DMS79 (cell line): Measurements from ENCODE around the gene EEF1G.

Source experiments
- DNase-seq: peaks from one replicate; lab custom pipeline; 2025; lab: John Stamatoyannopoulos, UW

Gene EEF1G

DNA sequence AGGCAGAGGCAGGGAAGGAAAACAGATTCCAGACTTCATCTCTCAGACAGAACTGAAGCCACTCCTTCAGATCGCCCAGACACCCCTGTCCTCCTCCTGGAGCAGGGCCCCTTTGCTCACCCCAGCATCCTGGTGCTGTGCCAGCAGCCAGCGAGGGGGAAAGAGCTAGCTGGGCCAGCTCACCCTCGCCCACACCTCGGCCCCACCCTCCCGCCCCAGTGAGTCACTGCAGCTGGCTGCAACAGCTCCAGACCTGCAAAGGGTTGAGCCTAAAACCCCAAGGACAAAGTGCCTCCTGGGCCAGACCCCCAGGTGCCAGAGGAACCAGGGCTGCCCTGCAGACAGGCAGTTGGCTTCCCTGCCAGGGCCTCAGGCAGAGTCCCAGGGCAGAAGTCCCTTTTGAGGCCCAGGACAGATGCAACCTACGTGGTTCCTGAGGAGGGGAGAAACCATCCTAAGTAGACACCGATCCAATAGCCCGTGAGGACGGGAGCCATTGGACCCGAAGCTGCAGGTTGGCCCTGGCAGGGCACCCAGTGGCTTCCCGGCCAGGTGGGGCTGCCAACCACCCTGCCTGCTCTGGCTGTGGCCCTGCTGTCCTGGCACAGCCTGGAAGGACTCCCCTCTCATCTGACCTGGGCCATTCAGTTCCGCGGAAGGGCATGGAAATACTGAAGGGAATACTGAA, 34.3 kb downstream of the EEF1G start:
- DNase-seq, result peak; percentile 77

- no peak for DNase-seq
These were observed 35.0 kb downstream of the EEF1G start for GRCh38 chr11:62538470-62539237.

DNA sequence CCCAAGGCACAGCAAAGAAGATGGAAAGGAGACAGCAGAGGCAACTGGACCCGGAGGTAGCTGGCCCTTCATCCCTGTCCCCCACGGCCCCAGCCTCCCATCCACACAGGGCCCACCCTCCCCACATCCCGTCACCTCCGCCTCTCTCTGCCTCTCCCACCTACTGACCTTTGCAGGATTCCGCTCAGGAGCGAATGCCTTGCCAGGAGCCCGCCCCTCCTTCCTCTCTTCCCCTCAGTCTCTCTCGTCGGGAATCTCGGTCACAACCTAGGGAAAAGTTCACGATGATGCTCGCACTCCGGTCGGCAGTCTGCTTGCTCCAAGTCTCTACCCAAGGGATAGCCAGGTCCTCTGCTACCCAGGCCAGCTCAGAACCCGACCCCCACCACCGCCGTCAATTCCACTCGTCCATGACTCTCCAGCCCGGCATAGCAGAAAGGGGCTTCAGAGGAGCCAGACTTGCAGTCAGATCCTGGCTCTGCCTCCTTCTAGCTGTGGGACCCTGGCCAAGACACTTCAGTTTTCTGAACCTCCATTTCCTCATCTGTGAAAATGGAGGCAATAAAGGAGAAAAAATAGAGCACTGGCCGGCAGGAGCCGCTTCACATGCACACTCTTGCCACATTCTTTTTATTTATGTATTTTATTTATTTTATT, 37.3 kb downstream of the EEF1G start:
- DNase-seq, result peak; percentile 78

GRCh38 chr11:62535802-62536201, 37.9 kb downstream of the EEF1G start:
- DNase-seq, result no peak

DNA sequence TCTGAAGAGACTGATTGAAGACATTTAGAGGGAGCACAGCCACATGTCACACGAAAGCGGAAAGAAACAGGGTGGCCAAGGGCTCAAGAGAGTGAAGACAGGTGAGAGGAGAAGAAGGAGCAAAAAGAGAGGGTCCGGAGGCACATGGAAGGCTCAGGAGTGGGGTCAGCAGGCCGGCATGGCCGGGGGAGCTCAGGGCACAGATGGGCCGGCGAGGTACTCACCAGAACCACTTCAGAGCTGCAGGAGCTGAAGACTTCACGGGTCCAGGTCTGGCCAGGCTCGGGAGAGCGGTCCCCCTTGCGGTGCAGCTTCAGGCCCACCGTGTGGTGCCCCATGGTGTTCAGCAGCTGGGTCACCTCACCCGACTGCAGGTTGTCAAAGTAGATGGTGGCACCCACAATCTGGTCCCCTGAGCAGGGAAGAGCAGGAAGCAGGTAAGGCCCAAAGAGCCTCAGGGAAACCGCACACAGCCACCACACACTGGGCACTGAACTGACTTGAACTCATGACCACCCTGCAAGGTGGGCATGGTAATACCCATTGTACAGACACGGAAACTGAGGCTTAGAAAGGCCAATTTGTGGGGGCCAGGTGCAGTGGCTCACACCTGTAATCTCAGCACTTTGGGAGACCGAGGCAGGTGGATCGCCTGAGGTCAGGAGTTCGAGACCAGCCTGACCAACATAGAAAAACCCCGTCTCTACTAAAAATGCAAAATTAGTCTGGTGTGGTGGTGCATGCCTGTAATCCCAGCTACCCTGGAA, 38.7 kb downstream of the EEF1G start:
- no peak for DNase-seq

DNA sequence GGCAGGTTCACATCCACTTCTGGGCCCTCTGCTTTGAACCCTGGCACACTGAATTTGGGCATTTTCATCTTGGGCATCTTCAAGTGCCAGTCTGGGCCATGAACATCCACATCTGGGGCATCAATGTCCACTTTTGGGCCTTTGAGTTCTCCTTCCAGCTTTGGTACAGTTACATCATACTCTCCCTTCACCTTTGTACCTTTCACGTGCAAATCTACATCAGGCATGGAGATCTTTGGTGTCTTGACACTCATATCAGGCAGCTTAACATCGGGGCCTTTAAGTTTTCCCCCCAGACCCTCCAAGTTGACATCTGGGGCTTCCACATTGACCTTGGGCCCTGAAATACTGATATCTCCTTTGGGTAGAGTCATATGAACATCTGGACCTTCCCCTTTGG, 41.6 kb downstream of the EEF1G start:
- no peak for DNase-seq

- DNase-seq, result no peak
These were observed 56.8 kb downstream of the EEF1G start for GRCh38 chr11:62516736-62517371.

DNA sequence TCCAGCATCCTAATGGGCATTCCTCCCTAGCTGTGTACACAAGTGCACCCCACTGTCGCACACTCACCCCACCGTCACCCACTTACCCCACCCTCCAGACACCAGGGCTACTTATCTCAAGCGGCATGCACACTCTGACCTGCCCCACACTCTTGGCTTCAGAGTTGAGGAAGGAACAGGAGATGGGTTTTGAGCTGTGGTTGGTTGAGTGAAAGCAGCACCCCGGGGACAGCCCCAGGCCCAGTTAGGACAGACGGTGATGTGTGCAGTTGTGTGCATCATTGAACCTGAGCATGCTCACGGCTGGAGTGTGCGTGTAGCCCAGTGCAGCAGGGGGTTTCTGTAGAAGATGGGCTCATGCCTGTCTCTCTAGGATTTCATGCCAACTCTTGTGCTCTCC, 59.5 kb downstream of the EEF1G start:
- no peak for DNase-seq

- DNase-seq, result no peak
These were observed 60.1 kb downstream of the EEF1G start for GRCh38 chr11:62513626-62514025.

GRCh38 chr11:62512961-62513360, 60.7 kb downstream of the EEF1G start:
- DNase-seq, result no peak
